Fibroblast of gingiva (primary cell): ENCODE results near the gene C3orf85.

Source experiments
- DNase-seq: peaks from one replicate; pipeline ENCODE4 v3.0.0-alpha.2; 2011; ENCODE audit warnings: low read depth

The C3orf85 gene

GRCh38 chr3:109152320-109152719, 15.8 kb downstream of the C3orf85 start:
- DNase-seq: no peak

- DNase-seq: no peak
These were observed 18.5 kb downstream of the C3orf85 start for GRCh38 chr3:109154979-109155378.

GRCh38 chr3:109155828-109156227, 19.3 kb downstream of the C3orf85 start:
- DNase-seq: no peak

- DNase-seq: no peak
These were observed 25.1 kb downstream of the C3orf85 start for GRCh38 chr3:109161487-109162123.

- DNase-seq: no peak
These were observed 29.4 kb downstream of the C3orf85 start for GRCh38 chr3:109165905-109166304.

- DNase-seq: no peak
These were observed 35.0 kb downstream of the C3orf85 start for GRCh38 chr3:109171479-109171878.

GRCh38 chr3:109175411-109175810, 38.9 kb downstream of the C3orf85 start:
- no peak for DNase-seq

GRCh38 chr3:109176726-109177125, 40.2 kb downstream of the C3orf85 start:
- no peak for DNase-seq

- no peak for DNase-seq
These were observed 41.4 kb downstream of the C3orf85 start for GRCh38 chr3:109177908-109178307.

GRCh38 chr3:109178708-109179107, 42.2 kb downstream of the C3orf85 start:
- DNase-seq: no peak

GRCh38 chr3:109184726-109185125, 48.2 kb downstream of the C3orf85 start:
- no peak for DNase-seq

- no peak for DNase-seq
These were observed 50.9 kb downstream of the C3orf85 start for GRCh38 chr3:109187390-109187789.

GRCh38 chr3:109188741-109189140, 52.2 kb downstream of the C3orf85 start:
- no peak for DNase-seq

- no peak for DNase-seq
These were observed 54.9 kb downstream of the C3orf85 start for GRCh38 chr3:109191421-109191820.

GRCh38 chr3:109195815-109196214, 59.3 kb downstream of the C3orf85 start:
- no peak for DNase-seq
